Heart left ventricle (tissue), 13 donors: Measurements from ENCODE around the gene PM20D1.

ENCODE experiments used
- CTCF ChIP-seq, 12 donors: fragments of 200-600 bp; sonication (generic) in 4 of 12; IDR thresholded peaks; one replicate each; pipeline versions ENCODE4 v1.5.0 to v1.8.0; 2018 to 2022; ENCODE audit warnings: antibody characterized with exemption in 12 of 12, mild to moderate bottlenecking in 5 of 12
- POLR2A ChIP-seq, 2 donors: fragments of 450-650 bp; IDR thresholded peaks; one replicate each; pipeline ENCODE4 v1.6.1; 2017; ENCODE audit warnings: antibody characterized with exemption in 2 of 2, mild to moderate bottlenecking in 2 of 2, moderate library complexity in 2 of 2
- donor health status: ischemic (EF 13 %, LVEDD 7.1; RV severe dilation, severe dysfunction).
- donor health status: DM: no; HTN: yes; CAD: no.
- donor health status: DM: no; HTN: no; CAD: no.
- donor health status: ischemic (EF 25% LVEDD 6.9; RV normal size, moderate dysfunction).
- donor health status: ischemic (EF 25% LVEDD 5.7; RV mildly dilated, moderate dysfunction).
- donor health status: ischemic (EF 35%, LVEDD 5.7; RV mildly dilated, moderate dysfunction).
- donor health status: nonischemic (EF 11% LVEDD 7.7; RV severe dilation, severe dysfunction).
- donor health status: DM: yes; HTN: yes; CAD: no.
- donor health status: PGD.
- donor health status: ischemic (EF 29% LVEDD 5.4; RV normal size, mild dysfunction).
- donor health status: nonischemic (EF 23%, LVEDD 6.1; RV moderate dilation, normal function).

GRCh38 chr1:205840146-205840923, 9.6 kb downstream of the PM20D1 start:
- TF ChIP-seq CTCF (IDR thresholded peaks at IDR 0.05) (no peak), POLR2A (IDR thresholded peaks at IDR 0.05) (no peak)
